GM12892 (cell line): Measurements from ENCODE around the gene NHLRC3.
A peak's percentile ranks its signal among the peaks of the same experiment; 100 is the strongest.

ENCODE experiments used
- DNase-seq: peaks from one replicate; pipeline ENCODE4 v3.0.0; 2011; ENCODE audit not compliant: insufficient read length
- FAIRE-seq: peaks from 2 replicates; lab custom pipeline; 2011; peaks lifted over from hg19 to GRCh38; lab: Jason Lieb, UNC
- POLR2A ChIP-seq: IDR thresholded peaks from 2 replicates; pipeline ENCODE4 v1.6.1; 2011; ENCODE audit warnings: low read depth, low read length, control low read depth
- POLR2AphosphoS5 ChIP-seq: IDR thresholded peaks from 2 replicates; pipeline ENCODE4 v1.6.1; 2011; ENCODE audit warnings: low read depth, low read length, control low read depth
- TAF1 ChIP-seq: IDR thresholded peaks from 2 replicates; pipeline ENCODE4 v1.6.1; 2011; ENCODE audit warnings: low read depth, mild to moderate bottlenecking, control low read depth, low read length, borderline replicate concordance

The NHLRC3 gene

GRCh38 chr13:39023761-39024160, 14.5 kb upstream of the NHLRC3 start:
- FAIRE-seq (no peak), DNase-seq (no peak)
- TF ChIP-seq POLR2A: no peak
- no peak for TF ChIP-seq POLR2AphosphoS5
- TF ChIP-seq TAF1: no peak

GRCh38 chr13:39025433-39025839, 12.8 kb upstream of the NHLRC3 start:
- FAIRE-seq (peak; percentile 38), DNase-seq (no peak)
- TF ChIP-seq TAF1 (no peak), POLR2A (no peak), POLR2AphosphoS5 (no peak)

- DNase-seq (no peak), FAIRE-seq (no peak)
- TF ChIP-seq POLR2A: no peak
Observed at GRCh38 chr13:39032150-39032549, 6.1 kb upstream of the NHLRC3 start.

- DNase-seq (no peak), FAIRE-seq (peak; percentile 48)
- no peak for TF ChIP-seq POLR2AphosphoS5
- TF ChIP-seq POLR2A: no peak
- no peak for TF ChIP-seq TAF1
Observed at GRCh38 chr13:39034085-39034484, 4.2 kb upstream of the NHLRC3 start.

GRCh38 chr13:39035204-39035603, 3.1 kb upstream of the NHLRC3 start:
- DNase-seq: no peak
- FAIRE-seq: peak; percentile 36
- TF ChIP-seq POLR2A (no peak), TAF1 (no peak), POLR2AphosphoS5 (no peak)

- TF ChIP-seq POLR2AphosphoS5 (no peak), TAF1 (no peak), POLR2A (no peak)
- peak; percentile 54 for FAIRE-seq
- no peak for DNase-seq
Observed at GRCh38 chr13:39035799-39036198, 2.5 kb upstream of the NHLRC3 start.

- no peak for DNase-seq
- FAIRE-seq: peak; percentile 76
- TF ChIP-seq POLR2A: no peak
- no peak for TF ChIP-seq POLR2AphosphoS5
- TF ChIP-seq TAF1: no peak
Observed at GRCh38 chr13:39036212-39036611, 2.0 kb upstream of the NHLRC3 start.

- TF ChIP-seq POLR2AphosphoS5 (no peak), TAF1 (0 out of 2 replicates have a peak, but pooled peaks have one; percentile 22)
- DNase-seq (no peak), FAIRE-seq (no peak)
Observed at GRCh38 chr13:39037410-39037879, 811 bp upstream of the NHLRC3 start.

- FAIRE-seq (no peak), DNase-seq (no peak)
- TF ChIP-seq POLR2AphosphoS5: no peak; the same call in 1 of the 2 replicates
- TF ChIP-seq TAF1: no peak
- TF ChIP-seq POLR2A: no peak
Observed at GRCh38 chr13:39038569-39039030, 344 bp downstream of the NHLRC3 start.

GRCh38 chr13:39039041-39039440, 785 bp downstream of the NHLRC3 start:
- DNase-seq (no peak), FAIRE-seq (no peak)
- TF ChIP-seq TAF1: no peak
- TF ChIP-seq POLR2AphosphoS5: no peak
- no peak for TF ChIP-seq POLR2A

GRCh38 chr13:39040206-39040605, 1.9 kb downstream of the NHLRC3 start:
- no peak for FAIRE-seq

GRCh38 chr13:39044536-39044935, 6.3 kb downstream of the NHLRC3 start:
- FAIRE-seq: peak; percentile 58
- no peak for TF ChIP-seq POLR2AphosphoS5
- TF ChIP-seq TAF1: no peak
- no peak for TF ChIP-seq POLR2A
- no peak for DNase-seq

More at GRCh38 chr13:39040206-39040605, 1.9 kb downstream of the NHLRC3 start:
- DNase-seq: no peak
- TF ChIP-seq POLR2AphosphoS5 (no peak), TAF1 (no peak), POLR2A (no peak)
